NCI-H82 treated with DMSO at 0.1 percent for 48 hours (cell line): ENCODE measurements around the gene CT45A6.
"Not testable (repeated sequence)": the region's sequence is repeated elsewhere in the genome, so short reads cannot be mapped to it uniquely, and the experiment has no call there.

Experiments
- DNase-seq: peaks from one replicate; lab custom pipeline; 2025; ENCODE audit not compliant: unreplicated experiment; lab: John Stamatoyannopoulos, UW

CT45A6 gene, protein sequence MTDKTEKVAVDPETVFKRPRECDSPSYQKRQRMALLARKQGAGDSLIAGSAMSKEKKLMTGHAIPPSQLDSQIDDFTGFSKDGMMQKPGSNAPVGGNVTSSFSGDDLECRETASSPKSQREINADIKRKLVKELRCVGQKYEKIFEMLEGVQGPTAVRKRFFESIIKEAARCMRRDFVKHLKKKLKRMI

DNA sequence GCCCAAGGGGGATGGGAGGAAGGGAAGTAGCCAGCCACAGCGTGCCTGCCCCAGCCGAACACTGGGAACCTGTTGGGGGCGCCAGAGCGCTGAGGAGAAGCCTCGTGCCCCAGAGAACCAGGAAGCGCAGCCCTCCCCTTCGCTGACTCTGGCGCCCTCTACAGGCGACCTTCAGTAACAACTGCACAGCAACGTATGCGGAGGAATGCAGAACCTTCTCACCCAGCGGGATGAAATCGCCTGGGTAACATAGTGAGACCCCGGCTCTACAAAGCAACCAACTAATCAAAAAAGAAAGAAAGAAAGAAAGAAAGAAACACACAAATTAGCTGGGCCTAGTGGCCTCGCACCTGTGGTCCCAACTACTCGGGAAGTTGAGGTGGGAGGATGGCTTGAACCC lies at the start of gene CT45A6:
CT45A6 (minus strand) TSS at position 101 of the 400 bp plus-strand sequence. CDS start 3,794 bp downstream, outside the sequence.
- not testable (repeated sequence) for DNase-seq

DNA sequence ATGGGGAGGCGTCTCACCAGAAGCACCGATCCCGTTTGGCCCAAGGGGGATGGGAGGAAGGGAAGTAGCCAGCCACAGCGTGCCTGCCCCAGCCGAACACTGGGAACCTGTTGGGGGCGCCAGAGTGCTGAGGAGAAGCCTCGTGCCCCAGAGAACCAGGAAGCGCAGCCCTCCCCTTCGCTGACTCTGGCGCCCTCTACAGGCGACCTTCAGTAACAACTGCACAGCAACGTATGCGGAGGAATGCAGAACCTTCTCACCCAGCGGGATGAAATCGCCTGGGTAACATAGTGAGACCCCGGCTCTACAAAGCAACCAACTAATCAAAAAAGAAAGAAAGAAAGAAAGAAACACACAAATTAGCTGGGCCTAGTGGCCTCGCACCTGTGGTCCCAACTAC lies 34.6 kb upstream of the CT45A6 start, which contains the start of gene CT45A7:
CT45A7 (minus strand) TSS at position 101 of the 400 bp plus-strand sequence. CDS start 3,747 bp downstream, outside the sequence.
- DNase-seq: not testable (repeated sequence)

DNA sequence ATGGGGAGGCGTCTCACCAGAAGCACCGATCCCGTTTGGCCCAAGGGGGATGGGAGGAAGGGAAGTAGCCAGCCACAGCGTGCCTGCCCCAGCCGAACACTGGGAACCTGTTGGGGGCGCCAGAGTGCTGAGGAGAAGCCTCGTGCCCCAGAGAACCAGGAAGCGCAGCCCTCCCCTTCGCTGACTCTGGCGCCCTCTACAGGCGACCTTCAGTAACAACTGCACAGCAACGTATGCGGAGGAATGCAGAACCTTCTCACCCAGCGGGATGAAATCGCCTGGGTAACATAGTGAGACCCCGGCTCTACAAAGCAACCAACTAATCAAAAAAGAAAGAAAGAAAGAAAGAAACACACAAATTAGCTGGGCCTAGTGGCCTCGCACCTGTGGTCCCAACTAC lies 17.3 kb upstream of the CT45A6 start, which contains the start of gene CT45A2:
CT45A2 (minus strand) TSS at position 101 of the 400 bp plus-strand sequence. CDS start 3,747 bp downstream, outside the sequence.
- DNase-seq: not testable (repeated sequence)

DNA sequence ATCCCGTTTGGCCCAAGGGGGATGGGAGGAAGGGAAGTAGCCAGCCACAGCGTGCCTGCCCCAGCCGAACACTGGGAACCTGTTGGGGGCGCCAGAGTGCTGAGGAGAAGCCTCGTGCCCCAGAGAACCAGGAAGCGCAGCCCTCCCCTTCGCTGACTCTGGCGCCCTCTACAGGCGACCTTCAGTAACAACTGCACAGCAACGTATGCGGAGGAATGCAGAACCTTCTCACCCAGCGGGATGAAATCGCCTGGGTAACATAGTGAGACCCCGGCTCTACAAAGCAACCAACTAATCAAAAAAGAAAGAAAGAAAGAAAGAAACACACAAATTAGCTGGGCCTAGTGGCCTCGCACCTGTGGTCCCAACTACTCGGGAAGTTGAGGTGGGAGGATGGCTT lies 17.2 kb downstream of the CT45A6 start, which contains the start of gene CT45A5:
CT45A5 (minus strand) TSS at position 101 of the 400 bp plus-strand sequence. CDS start 3,774 bp downstream, outside the sequence.
- not testable (repeated sequence) for DNase-seq

DNA sequence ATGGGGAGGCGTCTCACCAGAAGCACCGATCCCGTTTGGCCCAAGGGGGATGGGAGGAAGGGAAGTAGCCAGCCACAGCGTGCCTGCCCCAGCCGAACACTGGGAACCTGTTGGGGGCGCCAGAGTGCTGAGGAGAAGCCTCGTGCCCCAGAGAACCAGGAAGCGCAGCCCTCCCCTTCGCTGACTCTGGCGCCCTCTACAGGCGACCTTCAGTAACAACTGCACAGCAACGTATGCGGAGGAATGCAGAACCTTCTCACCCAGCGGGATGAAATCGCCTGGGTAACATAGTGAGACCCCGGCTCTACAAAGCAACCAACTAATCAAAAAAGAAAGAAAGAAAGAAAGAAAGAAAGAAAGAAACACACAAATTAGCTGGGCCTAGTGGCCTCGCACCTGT lies 34.5 kb downstream of the CT45A6 start, which contains the start of gene CT45A3:
CT45A3 (minus strand) TSS at position 101 of the 400 bp plus-strand sequence. CDS start 3,747 bp downstream, outside the sequence.
- not testable (repeated sequence) for DNase-seq

DNA sequence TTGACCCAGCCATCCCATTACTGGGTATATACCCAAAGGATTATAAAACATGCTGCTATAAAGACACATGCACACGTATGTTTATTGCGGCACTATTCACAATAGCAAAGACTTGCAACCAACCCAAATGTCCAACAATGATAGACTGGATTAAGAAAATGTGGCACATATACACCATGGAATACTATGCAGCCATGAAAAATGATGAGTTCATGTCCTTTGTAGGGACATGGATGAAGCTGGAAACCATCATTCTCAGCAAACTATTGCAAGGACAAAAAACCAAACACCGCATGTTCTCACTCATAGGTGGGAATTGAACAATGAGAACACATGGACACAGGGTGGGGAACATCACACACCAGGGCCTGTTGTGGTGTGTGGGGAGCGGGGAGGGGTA lies 57.8 kb downstream of the CT45A6 start:
- DNase-seq: not testable (repeated sequence)
